Upper lobe of left lung (tissue), 6 donors: Measurements from ENCODE around the gene GINS2. TPM values are rescaled to one million over a fixed set of nuclear protein-coding genes. Genes with fewer than 3 reads are reported as not detected.

Source experiments
- ATAC-seq, 2 donors: fragments of 200-7000 bp; cut with Tn5 transposase; one replicate each; pipeline ENCODE4 v1.9.1; 2022; ENCODE audit warnings: mild to moderate bottlenecking in 2 of 2, moderate library complexity in 2 of 2; ENCODE audit not compliant: low FRiP score in 2 of 2
- DNase-seq, 2 donors: peaks; one replicate each; pipeline ENCODE4 v3.0.0-alpha.2; 2019 to 2020
- H3K27ac ChIP-seq, 4 donors: fragments of 200-600 bp; sonication (generic); one replicate each; pipeline ENCODE4 v1.5.1; 2016 to 2019
- H3K27me3 ChIP-seq, 4 donors: fragments of 200-600 bp; sonication (generic); one replicate each; pipeline ENCODE4 v1.5.1; 2017 to 2019
- H3K36me3 ChIP-seq, 4 donors: fragments of 200-600 bp; sonication (generic); one replicate each; pipeline ENCODE4 v1.5.1; 2016 to 2019
- H3K4me1 ChIP-seq, 4 donors: fragments of 200-600 bp; sonication (generic); one replicate each; pipeline ENCODE4 v1.5.1; 2018 to 2019
- H3K4me3 ChIP-seq, 4 donors: fragments of 200-600 bp; sonication (generic); one replicate each; pipeline ENCODE4 v1.5.1; 2017 to 2019; ENCODE audit warnings: mild to moderate bottlenecking in 2 of 4, moderate library complexity in 1 of 4
- H3K9me3 ChIP-seq, 4 donors: fragments of 200-600 bp; sonication (generic); one replicate each; pipeline ENCODE4 v1.5.1; 2018 to 2019
- EP300 ChIP-seq, 4 donors: sonication (generic); formaldehyde crosslinking; IDR thresholded peaks; one replicate each; pipeline ENCODE4 v1.5.1; 2017; ENCODE audit warnings: antibody characterized with exemption in 4 of 4, control low read depth in 2 of 4
- POLR2A ChIP-seq, 4 donors: fragments of 450-650 bp; IDR thresholded peaks; one replicate each; pipeline ENCODE4 v1.5.1; 2016 to 2017; ENCODE audit warnings: antibody characterized with exemption in 4 of 4, mild to moderate bottlenecking in 2 of 4
- POLR2AphosphoS5 ChIP-seq, 2 donors: sonication (generic); formaldehyde crosslinking; IDR thresholded peaks; one replicate each; pipeline ENCODE4 v1.5.1; 2017; ENCODE audit warnings: antibody characterized with exemption in 2 of 2
- WGBS, 2 donors: methylation state at CpG; one replicate each; pipeline ENCODE4 v1.1.5; 2017 to 2018; 5-methylcytosine and 5-hydroxymethylcytosine counted together
- total RNA-seq, 6 donors: library from RNA; depleted of rRNA in 4 of 6; stranded (reverse); fragments of >200 nt in 4 of 6; gene quantifications; one replicate each; pipeline versions ENCODE4 v1.1.0 to v1.2.1, GENCODE V29; 2016 to 2021
- TF ChIP-seq, protein P1 (sequence below), 6 experiments: fragments of 450-650 bp in 4 of 6; fragments of 200-600 bp in 2 of 6; sonication (generic) in 2 of 6; IDR thresholded peaks; one replicate each; pipeline ENCODE4 v1.5.1; 2016 to 2019; ENCODE audit warnings: antibody characterized with exemption in 6 of 6
- donor health status: DM: no; HTN: no; CAD: no; lungs with moderate emphysema.
- donor health status: DM: no; HTN: yes; CAD: no; lungs with severe emphysema.

Gene GINS2
- total RNA-seq, 6 donors from 2014 or later = 0.39 to 0.91 (median 0.75) TPM; not detected in 2

DNA sequence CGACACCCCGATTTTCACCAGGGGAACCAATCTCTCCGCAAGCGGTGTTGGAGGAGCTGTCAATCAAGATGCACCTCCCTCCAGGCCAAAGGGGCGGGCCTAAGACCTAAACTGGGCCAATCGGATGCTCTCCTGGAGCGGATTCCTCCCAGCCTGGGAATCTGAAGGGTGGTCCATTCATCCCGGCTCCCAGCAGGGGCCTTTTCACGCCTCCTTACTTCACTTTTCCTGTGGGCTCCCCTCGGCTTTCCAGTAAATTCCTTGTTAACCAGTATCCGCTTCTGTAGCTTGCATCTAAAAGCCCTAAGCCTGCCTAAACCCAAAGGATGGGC is 45.1 kb upstream of the GINS2 start:
- WGBS, 2 donors = 58 to 65% methylated on average over 7 to 11 of the region's 11 CpGs
- peaks cover 0 to 7% (median 4%) of the 10 kb centered on the region in 4 donors for H3K4me1 ChIP-seq
- no peak overlapping the region for H3K4me3 ChIP-seq
- ATAC-seq (peak in 1 of 2 donors; percentile 17), DNase-seq (no peak)
- peak overlapping the region in 2 of 4 donors; percentile 9 to 35 for H3K27ac ChIP-seq
- TF ChIP-seq, protein P1, sequence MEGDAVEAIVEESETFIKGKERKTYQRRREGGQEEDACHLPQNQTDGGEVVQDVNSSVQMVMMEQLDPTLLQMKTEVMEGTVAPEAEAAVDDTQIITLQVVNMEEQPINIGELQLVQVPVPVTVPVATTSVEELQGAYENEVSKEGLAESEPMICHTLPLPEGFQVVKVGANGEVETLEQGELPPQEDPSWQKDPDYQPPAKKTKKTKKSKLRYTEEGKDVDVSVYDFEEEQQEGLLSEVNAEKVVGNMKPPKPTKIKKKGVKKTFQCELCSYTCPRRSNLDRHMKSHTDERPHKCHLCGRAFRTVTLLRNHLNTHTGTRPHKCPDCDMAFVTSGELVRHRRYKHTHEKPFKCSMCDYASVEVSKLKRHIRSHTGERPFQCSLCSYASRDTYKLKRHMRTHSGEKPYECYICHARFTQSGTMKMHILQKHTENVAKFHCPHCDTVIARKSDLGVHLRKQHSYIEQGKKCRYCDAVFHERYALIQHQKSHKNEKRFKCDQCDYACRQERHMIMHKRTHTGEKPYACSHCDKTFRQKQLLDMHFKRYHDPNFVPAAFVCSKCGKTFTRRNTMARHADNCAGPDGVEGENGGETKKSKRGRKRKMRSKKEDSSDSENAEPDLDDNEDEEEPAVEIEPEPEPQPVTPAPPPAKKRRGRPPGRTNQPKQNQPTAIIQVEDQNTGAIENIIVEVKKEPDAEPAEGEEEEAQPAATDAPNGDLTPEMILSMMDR (IDR thresholded peaks at IDR 0.05) = no peak
- no peak for TF ChIP-seq POLR2AphosphoS5 (IDR thresholded peaks at IDR 0.05)
- no peak for TF ChIP-seq POLR2A (IDR thresholded peaks at IDR 0.05)
- TF ChIP-seq EP300 (IDR thresholded peaks at IDR 0.05) = no peak
- no peaks in the 10 kb centered on the region for H3K36me3 ChIP-seq
- H3K27me3 ChIP-seq = no peaks in the 10 kb centered on the region
- H3K9me3 ChIP-seq = no peaks in the 10 kb centered on the region

DNA sequence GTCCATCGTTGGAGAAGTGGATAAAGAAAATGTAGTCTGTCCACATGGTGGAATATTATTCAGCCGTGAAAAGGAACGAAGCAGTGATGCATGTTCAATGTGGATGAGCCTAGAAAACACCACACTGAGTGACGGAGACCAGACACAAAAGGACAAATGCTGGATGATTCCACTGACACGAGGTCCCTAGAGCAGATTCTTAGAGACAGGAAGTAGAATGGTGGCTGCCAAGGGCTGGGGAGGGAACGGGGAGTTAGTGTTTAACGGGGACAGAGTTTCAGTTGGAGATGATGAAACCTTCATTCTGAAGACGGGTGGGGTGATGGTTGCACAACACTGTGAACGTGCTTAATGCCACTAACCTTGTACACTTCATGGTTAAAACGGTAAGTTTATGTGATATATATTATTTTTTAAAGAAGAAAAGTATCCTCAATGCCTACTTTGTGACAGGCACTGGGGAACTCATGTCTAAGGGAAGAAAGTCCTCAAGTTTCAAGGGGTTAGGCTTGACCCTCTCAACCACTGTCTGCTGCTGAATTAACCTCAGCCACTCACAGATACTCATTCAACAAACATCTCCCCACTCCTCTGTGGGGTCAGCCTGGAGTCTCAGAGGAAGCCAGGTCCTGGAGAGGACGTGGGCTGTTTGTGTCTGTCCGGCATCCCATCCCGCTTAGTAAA is 44.5 kb upstream of the GINS2 start:
- 52 to 57% methylated on average over 11 to 13 of the region's 13 CpGs for WGBS, 2 donors
- Histone ChIP-seq H3K36me3 (no peaks in the 10 kb centered on the region), H3K4me1 (peaks cover 0 to 7% (median 4%) of the 10 kb centered on the region in 4 donors), H3K4me3 (no peak overlapping the region), H3K9me3 (no peaks in the 10 kb centered on the region), H3K27me3 (no peaks in the 10 kb centered on the region), H3K27ac (peak overlapping the region in 2 of 4 donors; percentile 9 to 35)
- ATAC-seq (peak in 1 of 2 donors; percentile 32), DNase-seq (peak in 1 of 2 donors; percentile 71)
- no peak for TF ChIP-seq EP300 (IDR thresholded peaks at IDR 0.05)

DNA sequence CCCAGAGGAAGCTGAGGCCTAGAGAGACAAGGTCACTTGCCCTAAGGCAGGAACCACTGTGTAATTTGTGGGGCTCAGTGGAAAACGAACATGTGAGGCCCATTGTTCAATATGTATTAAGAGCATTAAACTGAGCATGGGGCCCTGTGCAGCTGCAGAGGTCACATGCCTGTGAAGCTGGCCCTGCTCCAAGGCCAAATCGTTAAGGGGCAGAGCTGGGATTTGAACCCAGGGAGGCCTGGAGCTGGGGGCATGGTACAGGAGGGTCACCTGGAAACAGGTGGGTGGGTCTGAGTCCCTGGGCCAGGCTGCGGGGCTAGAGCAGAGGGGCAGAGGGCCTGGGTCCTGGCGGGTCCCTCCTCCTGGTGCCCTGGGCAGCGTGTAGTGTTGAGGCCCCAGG is 42.4 kb upstream of the GINS2 start:
- Histone ChIP-seq H3K27ac (no peak overlapping the region), H3K9me3 (no peaks in the 10 kb centered on the region), H3K4me3 (no peak overlapping the region), H3K36me3 (no peaks in the 10 kb centered on the region), H3K27me3 (no peaks in the 10 kb centered on the region), H3K4me1 (peaks cover 0 to 7% (median 4%) of the 10 kb centered on the region in 4 donors)
- ATAC-seq = no peak
- no peak for DNase-seq
- TF ChIP-seq, protein P1 (IDR thresholded peaks at IDR 0.05) = no peak
- TF ChIP-seq POLR2A (IDR thresholded peaks at IDR 0.05) = no peak
- no peak for TF ChIP-seq EP300 (IDR thresholded peaks at IDR 0.05)
- 78 to 82% methylated on average over 5 of the region's 5 CpGs for WGBS, 2 donors

DNA sequence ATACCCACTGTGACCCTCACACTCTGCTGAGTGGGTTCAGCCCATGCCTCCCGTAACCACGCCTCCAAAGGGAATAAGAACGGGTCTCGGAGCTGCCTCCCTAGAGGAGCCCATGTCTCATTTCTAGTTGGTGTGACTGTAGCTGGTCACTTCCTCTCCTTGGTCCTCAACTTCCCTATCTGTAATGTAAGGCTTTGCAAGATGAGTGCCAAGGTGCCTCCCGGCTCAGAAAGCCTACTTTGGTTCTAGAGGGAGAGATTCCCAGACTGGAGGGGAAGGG is 41.4 kb upstream of the GINS2 start:
- Histone ChIP-seq H3K4me3 (no peak overlapping the region), H3K27ac (peak overlapping the region in 1 of 4 donors; percentile 21), H3K4me1 (peaks cover 0 to 7% (median 2%) of the 10 kb centered on the region in 4 donors), H3K36me3 (no peaks in the 10 kb centered on the region), H3K9me3 (no peaks in the 10 kb centered on the region), H3K27me3 (no peaks in the 10 kb centered on the region)
- DNase-seq = no peak
- no peak for TF ChIP-seq POLR2AphosphoS5 (IDR thresholded peaks at IDR 0.05)
- TF ChIP-seq EP300 (IDR thresholded peaks at IDR 0.05) = no peak
- no peak for TF ChIP-seq POLR2A (IDR thresholded peaks at IDR 0.05)
- TF ChIP-seq, protein P1 (IDR thresholded peaks at IDR 0.05) = no peak
- WGBS, 2 donors = 59 to 76% methylated on average over 5 of the region's 5 CpGs
- ATAC-seq = peak in 1 of 2 donors; percentile 32

DNA sequence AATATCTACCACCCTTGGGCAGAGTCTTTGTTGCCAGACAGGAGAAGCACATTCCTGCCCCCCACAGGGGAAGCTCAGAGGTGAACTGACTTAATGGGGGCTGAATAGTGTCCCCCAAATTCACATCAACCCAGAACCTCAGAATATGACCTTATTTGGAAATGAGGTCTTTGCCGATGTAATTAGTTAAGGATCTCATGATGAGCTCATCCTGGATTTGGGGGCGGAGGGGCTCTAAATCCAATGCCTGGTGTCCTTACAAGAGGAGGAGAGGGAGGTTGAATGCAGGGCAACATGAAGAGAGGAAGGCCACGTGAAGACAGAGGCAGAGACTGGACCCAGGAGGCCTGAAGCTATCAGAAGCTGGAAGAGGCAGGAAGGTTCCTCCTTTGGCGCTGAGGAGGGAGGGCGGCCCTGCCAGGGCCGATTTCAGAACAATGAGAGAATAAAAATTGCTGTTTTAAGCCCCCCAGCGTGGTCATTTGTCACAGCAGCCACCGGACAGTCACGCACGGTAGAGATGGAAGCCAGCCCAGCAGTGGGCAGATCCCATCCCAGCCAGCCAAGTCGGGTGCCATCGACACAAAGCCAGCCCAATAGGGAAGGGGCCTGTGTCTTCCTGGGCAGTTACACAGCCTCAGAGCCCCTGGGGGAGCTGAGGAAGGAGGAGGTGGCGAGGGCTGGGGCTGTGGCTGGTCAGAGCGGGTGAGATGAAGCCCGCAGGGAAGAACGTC is 40.9 kb upstream of the GINS2 start:
- Histone ChIP-seq H3K9me3 (no peaks in the 10 kb centered on the region), H3K4me3 (no peak overlapping the region), H3K36me3 (no peaks in the 10 kb centered on the region), H3K4me1 (peaks cover 0 to 7% (median 2%) of the 10 kb centered on the region in 4 donors), H3K27me3 (no peaks in the 10 kb centered on the region), H3K27ac (peak overlapping the region in 1 of 4 donors; percentile 21)
- TF ChIP-seq POLR2AphosphoS5 (IDR thresholded peaks at IDR 0.05) = no peak
- TF ChIP-seq, protein P1 (IDR thresholded peaks at IDR 0.05) = no peak
- TF ChIP-seq EP300 (IDR thresholded peaks at IDR 0.05) = no peak
- TF ChIP-seq POLR2A (IDR thresholded peaks at IDR 0.05) = no peak
- WGBS, 2 donors = 53 to 76% methylated on average over 15 of the region's 16 CpGs
- DNase-seq (no peak), ATAC-seq (no peak)
